Ovary (tissue), 3 donors: ENCODE results near the gene PLPPR5.

Experiments
- EP300 ChIP-seq: sonication (generic); formaldehyde crosslinking; IDR thresholded peaks from one replicate; pipeline ENCODE4 v1.6.1; 2017; ENCODE audit warnings: antibody characterized with exemption
- POLR2A ChIP-seq: fragments of 450-650 bp; IDR thresholded peaks from one replicate; pipeline ENCODE4 v1.6.1; 2017; ENCODE audit warnings: antibody characterized with exemption, mild to moderate bottlenecking, moderate library complexity
- TF ChIP-seq, protein P1 (sequence below), 3 donors: fragments of 450-650 bp in 2 of 3; fragments of 200-600 bp in 1 of 3; IDR thresholded peaks; one replicate each; pipeline versions ENCODE4 v1.5.1 to v1.8.0; 2016 to 2022; ENCODE audit warnings: antibody characterized with exemption in 3 of 3, mild to moderate bottlenecking in 1 of 3
- donor health status: DM: no; HTN: no; CAD: no.

DNA sequence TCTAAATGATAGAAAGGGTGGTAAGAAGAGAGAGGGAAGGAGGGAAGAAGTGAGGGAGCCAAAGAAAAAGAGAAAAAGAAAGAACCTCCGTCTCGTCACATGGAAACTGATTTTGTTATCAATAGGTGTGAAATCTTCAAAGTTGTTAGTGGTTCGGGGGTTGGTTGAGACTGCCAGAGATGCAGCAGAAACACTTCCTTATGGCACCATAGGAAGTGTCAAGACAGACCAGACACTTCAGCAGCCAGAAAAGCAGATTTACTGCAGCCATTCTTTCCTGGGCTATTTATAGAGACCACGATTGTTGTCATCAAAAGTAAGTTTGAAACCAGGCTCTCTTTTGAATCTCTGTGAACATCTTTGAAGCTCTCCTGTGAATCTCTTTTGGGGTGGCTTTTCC lies 150.5 kb downstream of the PLPPR5 start:
- TF ChIP-seq, protein P1, sequence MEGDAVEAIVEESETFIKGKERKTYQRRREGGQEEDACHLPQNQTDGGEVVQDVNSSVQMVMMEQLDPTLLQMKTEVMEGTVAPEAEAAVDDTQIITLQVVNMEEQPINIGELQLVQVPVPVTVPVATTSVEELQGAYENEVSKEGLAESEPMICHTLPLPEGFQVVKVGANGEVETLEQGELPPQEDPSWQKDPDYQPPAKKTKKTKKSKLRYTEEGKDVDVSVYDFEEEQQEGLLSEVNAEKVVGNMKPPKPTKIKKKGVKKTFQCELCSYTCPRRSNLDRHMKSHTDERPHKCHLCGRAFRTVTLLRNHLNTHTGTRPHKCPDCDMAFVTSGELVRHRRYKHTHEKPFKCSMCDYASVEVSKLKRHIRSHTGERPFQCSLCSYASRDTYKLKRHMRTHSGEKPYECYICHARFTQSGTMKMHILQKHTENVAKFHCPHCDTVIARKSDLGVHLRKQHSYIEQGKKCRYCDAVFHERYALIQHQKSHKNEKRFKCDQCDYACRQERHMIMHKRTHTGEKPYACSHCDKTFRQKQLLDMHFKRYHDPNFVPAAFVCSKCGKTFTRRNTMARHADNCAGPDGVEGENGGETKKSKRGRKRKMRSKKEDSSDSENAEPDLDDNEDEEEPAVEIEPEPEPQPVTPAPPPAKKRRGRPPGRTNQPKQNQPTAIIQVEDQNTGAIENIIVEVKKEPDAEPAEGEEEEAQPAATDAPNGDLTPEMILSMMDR (IDR thresholded peaks at IDR 0.05): no peak
- TF ChIP-seq EP300 (no peak), POLR2A (no peak)
